Measurements from ENCODE around the gene RER1. TPM values are rescaled to one million over a fixed set of nuclear protein-coding genes. Genes with fewer than 3 reads are reported as not detected.

The RER1 gene
- total RNA-seq, 1 experiment from 2014 or later, result 79.8 TPM

DNA sequence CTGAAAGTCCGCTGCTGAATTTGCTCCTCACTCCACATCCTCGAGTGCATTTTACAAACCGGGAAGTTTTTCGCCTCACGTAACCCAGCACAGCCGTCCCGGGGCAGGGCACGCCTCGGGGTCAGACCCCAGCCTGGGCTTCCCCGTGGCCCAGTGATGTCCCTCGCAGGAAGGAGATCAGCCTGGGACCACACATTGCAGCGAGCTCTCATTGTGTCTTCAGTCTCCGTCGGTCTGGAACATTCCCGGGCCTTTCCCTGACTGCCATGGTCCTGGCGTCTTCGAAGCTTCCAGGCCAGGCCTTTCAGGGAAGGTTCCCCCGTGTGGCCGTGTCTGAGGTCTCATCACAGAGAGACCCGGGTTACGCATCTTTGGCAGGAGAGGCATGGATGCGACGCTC lies 43.7 kb upstream of the RER1 start:
- CTCF ChIA-PET, result interaction anchor here (1.1 to 1.3 kb wide), 2 partner anchors 34 to 153 kb away, joined by 6 to 8 read pairs; partner anchors contain the start of gene FAAP20
- DNase-seq (ENCODE audit: low spot score), result no peak
- Mint-ChIP-seq H3K4me1 (no peaks in the 10 kb centered on the region), H3K4me3 (no peak overlapping the region), H3K9me3 (no peaks in the 10 kb centered on the region), H3K27me3 (ENCODE audit: low read depth) (no peaks in the 10 kb centered on the region), H3K27ac (no peak overlapping the region), H3K36me3 (no peaks in the 10 kb centered on the region)
- no peak for ATAC-seq
- POLR2A ChIA-PET, result no interaction called here
- no peak for TF ChIP-seq TEAD4 (CRISPR knock-in tag; IDR thresholded peaks at IDR 0.05)
- TF ChIP-seq, protein P1, sequence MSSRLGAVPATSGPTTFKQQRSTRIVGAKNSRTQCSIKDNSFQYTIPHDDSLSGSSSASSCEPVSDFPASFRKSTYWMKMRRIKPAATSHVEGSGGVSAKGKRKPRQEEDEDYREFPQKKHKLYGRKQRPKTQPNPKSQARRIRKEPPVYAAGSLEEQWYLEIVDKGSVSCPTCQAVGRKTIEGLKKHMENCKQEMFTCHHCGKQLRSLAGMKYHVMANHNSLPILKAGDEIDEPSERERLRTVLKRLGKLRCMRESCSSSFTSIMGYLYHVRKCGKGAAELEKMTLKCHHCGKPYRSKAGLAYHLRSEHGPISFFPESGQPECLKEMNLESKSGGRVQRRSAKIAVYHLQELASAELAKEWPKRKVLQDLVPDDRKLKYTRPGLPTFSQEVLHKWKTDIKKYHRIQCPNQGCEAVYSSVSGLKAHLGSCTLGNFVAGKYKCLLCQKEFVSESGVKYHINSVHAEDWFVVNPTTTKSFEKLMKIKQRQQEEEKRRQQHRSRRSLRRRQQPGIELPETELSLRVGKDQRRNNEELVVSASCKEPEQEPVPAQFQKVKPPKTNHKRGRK (CRISPR knock-in tag; IDR thresholded peaks at IDR 0.05; ENCODE audit: borderline replicate concordance), result no peak
- TF ChIP-seq FOXJ3 (CRISPR knock-in tag; IDR thresholded peaks at IDR 0.05; ENCODE audit: borderline replicate concordance), result no peak
- TF ChIP-seq, protein P2, sequence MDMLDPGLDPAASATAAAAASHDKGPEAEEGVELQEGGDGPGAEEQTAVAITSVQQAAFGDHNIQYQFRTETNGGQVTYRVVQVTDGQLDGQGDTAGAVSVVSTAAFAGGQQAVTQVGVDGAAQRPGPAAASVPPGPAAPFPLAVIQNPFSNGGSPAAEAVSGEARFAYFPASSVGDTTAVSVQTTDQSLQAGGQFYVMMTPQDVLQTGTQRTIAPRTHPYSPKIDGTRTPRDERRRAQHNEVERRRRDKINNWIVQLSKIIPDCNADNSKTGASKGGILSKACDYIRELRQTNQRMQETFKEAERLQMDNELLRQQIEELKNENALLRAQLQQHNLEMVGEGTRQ (CRISPR knock-in tag; IDR thresholded peaks at IDR 0.05), result no peak
- TF ChIP-seq, protein P3, sequence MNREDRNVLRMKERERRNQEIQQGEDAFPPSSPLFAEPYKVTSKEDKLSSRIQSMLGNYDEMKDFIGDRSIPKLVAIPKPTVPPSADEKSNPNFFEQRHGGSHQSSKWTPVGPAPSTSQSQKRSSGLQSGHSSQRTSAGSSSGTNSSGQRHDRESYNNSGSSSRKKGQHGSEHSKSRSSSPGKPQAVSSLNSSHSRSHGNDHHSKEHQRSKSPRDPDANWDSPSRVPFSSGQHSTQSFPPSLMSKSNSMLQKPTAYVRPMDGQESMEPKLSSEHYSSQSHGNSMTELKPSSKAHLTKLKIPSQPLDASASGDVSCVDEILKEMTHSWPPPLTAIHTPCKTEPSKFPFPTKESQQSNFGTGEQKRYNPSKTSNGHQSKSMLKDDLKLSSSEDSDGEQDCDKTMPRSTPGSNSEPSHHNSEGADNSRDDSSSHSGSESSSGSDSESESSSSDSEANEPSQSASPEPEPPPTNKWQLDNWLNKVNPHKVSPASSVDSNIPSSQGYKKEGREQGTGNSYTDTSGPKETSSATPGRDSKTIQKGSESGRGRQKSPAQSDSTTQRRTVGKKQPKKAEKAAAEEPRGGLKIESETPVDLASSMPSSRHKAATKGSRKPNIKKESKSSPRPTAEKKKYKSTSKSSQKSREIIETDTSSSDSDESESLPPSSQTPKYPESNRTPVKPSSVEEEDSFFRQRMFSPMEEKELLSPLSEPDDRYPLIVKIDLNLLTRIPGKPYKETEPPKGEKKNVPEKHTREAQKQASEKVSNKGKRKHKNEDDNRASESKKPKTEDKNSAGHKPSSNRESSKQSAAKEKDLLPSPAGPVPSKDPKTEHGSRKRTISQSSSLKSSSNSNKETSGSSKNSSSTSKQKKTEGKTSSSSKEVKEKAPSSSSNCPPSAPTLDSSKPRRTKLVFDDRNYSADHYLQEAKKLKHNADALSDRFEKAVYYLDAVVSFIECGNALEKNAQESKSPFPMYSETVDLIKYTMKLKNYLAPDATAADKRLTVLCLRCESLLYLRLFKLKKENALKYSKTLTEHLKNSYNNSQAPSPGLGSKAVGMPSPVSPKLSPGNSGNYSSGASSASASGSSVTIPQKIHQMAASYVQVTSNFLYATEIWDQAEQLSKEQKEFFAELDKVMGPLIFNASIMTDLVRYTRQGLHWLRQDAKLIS (CRISPR knock-in tag; IDR thresholded peaks at IDR 0.05; ENCODE audit: borderline replicate concordance), result no peak
- TF ChIP-seq RELA (CRISPR knock-in tag; IDR thresholded peaks at IDR 0.05; ENCODE audit: borderline replicate concordance), result no peak
- TF ChIP-seq RORB (CRISPR knock-in tag; IDR thresholded peaks at IDR 0.05), result no peak
- no peak for TF ChIP-seq TCF7 (CRISPR knock-in tag; IDR thresholded peaks at IDR 0.05; ENCODE audit: low read depth)
- no peak for TF ChIP-seq SMAD3 (CRISPR knock-in tag; IDR thresholded peaks at IDR 0.05; ENCODE audit: borderline replicate concordance)

DNA sequence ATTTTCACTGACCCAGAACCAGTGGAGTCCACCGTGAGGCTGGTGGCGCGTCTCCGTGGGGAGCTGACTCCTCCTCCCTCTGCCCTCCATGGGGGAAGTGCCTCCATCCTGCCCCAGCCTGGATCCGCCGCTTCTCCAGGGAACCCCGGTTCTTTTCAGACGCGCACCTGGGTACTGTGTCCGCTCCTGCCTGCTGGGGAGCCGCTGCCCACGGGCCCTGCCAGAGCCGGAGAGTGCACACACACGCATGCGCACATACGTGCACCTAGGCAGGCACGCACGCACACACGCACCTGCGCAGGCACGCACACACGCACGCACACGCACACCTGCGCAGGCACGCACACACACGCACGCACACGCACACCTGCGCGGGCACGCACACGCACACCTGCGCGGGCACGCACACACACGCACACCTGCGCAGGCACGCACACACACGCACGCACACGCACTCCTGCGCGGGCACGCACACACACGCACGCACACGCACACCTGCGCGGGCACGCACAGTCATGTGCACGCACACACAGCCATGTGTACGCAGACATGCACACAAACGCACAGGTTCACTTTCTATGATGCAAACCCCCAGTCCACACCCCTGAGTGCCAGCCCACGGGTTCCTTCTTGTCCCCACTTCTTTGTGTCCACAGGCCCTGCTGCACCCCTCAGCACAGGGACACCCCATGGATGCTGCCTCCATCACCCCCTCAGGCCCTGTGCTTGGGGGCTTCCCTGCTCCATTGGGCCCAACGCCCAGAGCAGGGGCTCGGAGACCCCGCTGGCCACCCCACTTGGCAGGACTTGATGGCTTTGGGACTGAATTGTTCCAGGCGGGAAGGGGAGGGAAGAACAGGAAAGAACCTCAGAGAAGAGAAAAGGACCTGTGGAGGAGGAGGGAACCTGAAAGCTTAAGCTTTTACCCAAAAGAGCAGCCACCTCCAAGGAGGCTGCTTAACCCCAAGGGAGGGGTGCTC lies 43.0 kb upstream of the RER1 start:
- no peak overlapping the region; the same call in 1 of the 2 replicates for H3K27ac Mint-ChIP-seq
- ChIA-PET POLR2A (no interaction called here), CTCF (interaction anchor here (1.1 to 1.3 kb wide), 2 partner anchors 33 to 153 kb away, joined by 6 to 8 read pairs; partner anchors contain the start of gene FAAP20)
- ATAC-seq (no peak), DNase-seq (ENCODE audit: low spot score) (no peak)
- no peaks in the 10 kb centered on the region for H3K9me3 Mint-ChIP-seq
- no peak overlapping the region for H3K4me3 Mint-ChIP-seq
- H3K4me1 Mint-ChIP-seq, result no peaks in the 10 kb centered on the region
- no peaks in the 10 kb centered on the region for H3K27me3 Mint-ChIP-seq (ENCODE audit: low read depth)
- TF ChIP-seq ZNF416 (CRISPR knock-in tag; IDR thresholded peaks at IDR 0.05) (no peak), TCF7 (CRISPR knock-in tag; IDR thresholded peaks at IDR 0.05; ENCODE audit: low read depth) (0 out of 2 replicates have a peak, but pooled peaks have one; percentile 68), ZBTB21 (CRISPR knock-in tag; IDR thresholded peaks at IDR 0.05; ENCODE audit: borderline replicate concordance) (no peak), KAT7 (CRISPR knock-in tag; IDR thresholded peaks at IDR 0.05; ENCODE audit: borderline replicate concordance) (no peak)
- TF ChIP-seq, protein P4, sequence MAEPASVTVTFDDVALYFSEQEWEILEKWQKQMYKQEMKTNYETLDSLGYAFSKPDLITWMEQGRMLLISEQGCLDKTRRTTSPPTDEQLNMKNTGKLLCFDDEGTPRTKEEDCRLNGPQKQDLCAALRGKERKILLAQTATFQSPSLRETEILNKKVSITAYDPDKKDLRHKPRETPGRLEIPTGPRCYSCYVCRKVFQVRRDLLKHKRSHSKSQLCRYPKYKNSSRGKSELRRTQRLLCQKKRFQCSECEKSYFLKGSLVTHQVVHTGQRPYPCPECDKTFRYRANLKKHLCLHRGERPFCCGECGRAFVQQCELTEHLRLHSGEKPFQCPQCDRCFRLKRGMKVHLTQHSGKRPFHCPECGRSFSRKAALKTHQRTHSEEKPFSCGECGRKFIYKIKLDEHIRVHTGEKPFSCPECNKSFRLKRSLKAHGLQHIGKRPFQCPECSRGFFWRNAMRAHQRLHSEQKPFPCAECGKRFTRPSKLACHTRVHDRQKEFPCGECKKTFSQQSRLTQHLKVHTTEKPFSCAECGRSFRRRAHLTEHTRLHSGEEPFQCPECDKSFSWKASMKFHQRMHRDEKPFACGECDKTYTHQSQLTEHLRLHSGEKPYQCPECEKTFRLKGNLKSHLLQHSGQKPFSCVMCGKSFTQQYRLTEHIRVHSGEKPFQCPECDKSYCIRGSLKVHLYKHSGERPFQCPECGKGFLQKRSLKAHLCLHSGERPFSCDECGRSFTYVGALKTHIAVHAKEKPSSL (CRISPR knock-in tag; conservative IDR thresholded peaks at IDR 0.05), result no peak
- TF ChIP-seq, protein P5, sequence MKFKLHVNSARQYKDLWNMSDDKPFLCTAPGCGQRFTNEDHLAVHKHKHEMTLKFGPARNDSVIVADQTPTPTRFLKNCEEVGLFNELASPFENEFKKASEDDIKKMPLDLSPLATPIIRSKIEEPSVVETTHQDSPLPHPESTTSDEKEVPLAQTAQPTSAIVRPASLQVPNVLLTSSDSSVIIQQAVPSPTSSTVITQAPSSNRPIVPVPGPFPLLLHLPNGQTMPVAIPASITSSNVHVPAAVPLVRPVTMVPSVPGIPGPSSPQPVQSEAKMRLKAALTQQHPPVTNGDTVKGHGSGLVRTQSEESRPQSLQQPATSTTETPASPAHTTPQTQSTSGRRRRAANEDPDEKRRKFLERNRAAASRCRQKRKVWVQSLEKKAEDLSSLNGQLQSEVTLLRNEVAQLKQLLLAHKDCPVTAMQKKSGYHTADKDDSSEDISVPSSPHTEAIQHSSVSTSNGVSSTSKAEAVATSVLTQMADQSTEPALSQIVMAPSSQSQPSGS (CRISPR knock-in tag; IDR thresholded peaks at IDR 0.05; ENCODE audit: borderline replicate concordance, low read depth), result no peak
- H3K36me3 Mint-ChIP-seq, result no peaks in the 10 kb centered on the region

All from WTC11 (cell line).